SK-N-SH (cell line): Measurements from ENCODE around the gene LPP. TPM values are rescaled to one million over a fixed set of nuclear protein-coding genes. Genes with fewer than 3 reads are reported as not detected.

Source experiments
- CTCF ChIA-PET: fragments of 300-600, 350-600 bp; formaldehyde crosslinking; extraction: SDS; loops from one replicate; lab custom pipeline; 2021; lab: Yijun Ruan, JAX
- POLR2A ChIA-PET: fragments of 350-600 bp; sonication (Branson Sonifier 250); formaldehyde crosslinking; extraction: SDS; loops from one replicate; lab custom pipeline; 2020; ENCODE audit warnings: antibody characterized with exemption, inconsistent platforms; lab: Yijun Ruan, JAX
- DNase-seq: peaks from one replicate; pipeline ENCODE4 v3.0.0; 2012
- H2AFZ ChIP-seq: fragments of 200-600 bp; sonication (generic); 2 replicates; pipeline ENCODE4 v1.8.1; 2016; ENCODE audit warnings: antibody characterized with exemption, mild to moderate bottlenecking, low read depth
- H3F3A ChIP-seq: fragments of 200-600 bp; sonication (generic); replicated peaks from 2 replicates; pipeline ENCODE3; 2016; ENCODE audit warnings: antibody characterized with exemption, mild to moderate bottlenecking; ENCODE audit not compliant: insufficient read depth
- H3K27ac ChIP-seq, 2 experiments: fragments of 200-500 bp in 1 of 2; fragments of 200-600 bp in 1 of 2; sonication (Bioruptor generic) in 1 of 2; sonication (generic), shearing (Covaris generic) in 1 of 2; 2 replicates each; pipeline versions ENCODE4 v1.5.1 to v1.6.1; 2014 to 2016; ENCODE audit warnings: low read depth in 2 of 2, inconsistent platforms in 1 of 2, low read length in 1 of 2, mild to moderate bottlenecking in 1 of 2, mixed read lengths in 1 of 2
- H3K27me3 ChIP-seq: fragments of 200-600 bp; sonication (generic), shearing (Covaris generic); 2 replicates; pipeline ENCODE4 v1.6.1; 2016; ENCODE audit warnings: mixed run types; ENCODE audit not compliant: insufficient read depth
- H3K36me3 ChIP-seq, 2 experiments: fragments of 200-500 bp in 1 of 2; fragments of 200-600 bp in 1 of 2; sonication (Bioruptor generic) in 1 of 2; sonication (generic) in 1 of 2; replicated peaks in 1 of 2; 2 replicates each; pipeline versions ENCODE3 to v1.5.1; 2014 to 2016; ENCODE audit warnings: low read length in 1 of 2, mild to moderate bottlenecking in 1 of 2; ENCODE audit not compliant: insufficient read depth in 2 of 2, control insufficient read depth in 1 of 2
- H3K4me1 ChIP-seq, 2 experiments: fragments of 200-500 bp in 1 of 2; fragments of 200-600 bp in 1 of 2; sonication (Bioruptor generic) in 1 of 2; sonication (generic), shearing (Covaris generic) in 1 of 2; 2 replicates each; pipeline versions ENCODE4 v1.5.1 to v1.6.1; 2014 to 2016; ENCODE audit warnings: low read depth in 1 of 2, low read length in 1 of 2, mixed run types in 1 of 2; ENCODE audit not compliant: insufficient read depth in 2 of 2, control insufficient read depth in 1 of 2
- H3K4me2 ChIP-seq: fragments of 200-600 bp; sonication (generic), shearing (Covaris generic); 2 replicates; pipeline ENCODE4 v1.6.1; 2017; ENCODE audit warnings: mixed run types
- H3K4me3 ChIP-seq, 2 experiments: fragments of 200-500 bp in 1 of 2; fragments of 200-600 bp in 1 of 2; sonication (Bioruptor generic) in 1 of 2; sonication (generic), shearing (Covaris generic) in 1 of 2; 2 replicates each; pipeline versions ENCODE4 v1.5.1 to v1.8.1; 2014 to 2016; ENCODE audit warnings: low read depth in 2 of 2, inconsistent platforms in 1 of 2, low read length in 1 of 2, mild to moderate bottlenecking in 1 of 2, mixed read lengths in 1 of 2, moderate library complexity in 1 of 2
- H3K79me2 ChIP-seq: fragments of 200-600 bp; sonication (generic); 2 replicates; pipeline ENCODE4 v1.8.1; 2017; ENCODE audit warnings: mild to moderate bottlenecking; ENCODE audit not compliant: insufficient read depth
- H3K9ac ChIP-seq: fragments of 200-600 bp; sonication (generic); 2 replicates; pipeline ENCODE4 v1.6.1; 2017; ENCODE audit warnings: mixed run types
- H3K9me2 ChIP-seq: fragments of 200-600 bp; sonication (generic); 2 replicates; pipeline ENCODE4 v1.6.1; 2017; ENCODE audit warnings: mixed run types
- H3K9me3 ChIP-seq: fragments of 200-600 bp; sonication (generic); 2 replicates; pipeline ENCODE4 v1.6.1; 2017; ENCODE audit warnings: mixed run types, mild to moderate bottlenecking, moderate library complexity
- H4K20me1 ChIP-seq: fragments of 200-600 bp; sonication (generic); 2 replicates; pipeline ENCODE4 v1.6.1; 2017; ENCODE audit warnings: mild to moderate bottlenecking, mixed run types; ENCODE audit not compliant: insufficient read depth
- EP300 ChIP-seq, 2 experiments: IDR thresholded peaks; 2 replicates each; pipeline versions ENCODE4 v1.4.0 to v1.6.1; 2012; ENCODE audit warnings: borderline replicate concordance in 1 of 2, low read depth in 1 of 2, low read length in 1 of 2
- FOSL2 ChIP-seq: IDR thresholded peaks from 2 replicates; pipeline ENCODE4 v1.4.0; 2012; ENCODE audit warnings: low read depth, mild to moderate bottlenecking, moderate library complexity, borderline replicate concordance
- FOXJ3 ChIP-seq: sonication (generic); formaldehyde crosslinking; IDR thresholded peaks from 2 replicates; pipeline ENCODE4 v1.5.1; 2020; ENCODE audit warnings: mild to moderate bottlenecking, missing genetic modification reagents
- GABPA ChIP-seq: IDR thresholded peaks from 2 replicates; pipeline ENCODE4 v1.4.0; 2012; ENCODE audit warnings: low read depth, mild to moderate bottlenecking
- NFIC ChIP-seq: IDR thresholded peaks from 2 replicates; pipeline ENCODE4 v1.4.0; 2012; ENCODE audit warnings: borderline replicate concordance
- PBX3 ChIP-seq: IDR thresholded peaks from 2 replicates; pipeline ENCODE4; 2012
- RCOR1 ChIP-seq: fragments of 150-350 bp; IDR thresholded peaks from 2 replicates; pipeline ENCODE4 v1.6.1; 2017; ENCODE audit warnings: antibody characterized with exemption, low read length
- RXRA ChIP-seq: IDR thresholded peaks from 2 replicates; pipeline ENCODE4 v1.4.0; 2012; ENCODE audit warnings: low read depth, mild to moderate bottlenecking, borderline replicate concordance
- TCF12 ChIP-seq: IDR thresholded peaks from 2 replicates; pipeline ENCODE4 v1.4.0; 2012
- TEAD4 ChIP-seq: IDR thresholded peaks from 2 replicates; pipeline ENCODE4 v1.4.0; 2012; ENCODE audit warnings: mild to moderate bottlenecking, borderline replicate concordance; ENCODE audit not compliant: insufficient read depth
- USF1 ChIP-seq: IDR thresholded peaks from 2 replicates; pipeline ENCODE4 v1.4.0; 2012; ENCODE audit warnings: low read depth, borderline replicate concordance
- YY1 ChIP-seq: IDR thresholded peaks from 2 replicates; pipeline ENCODE4 v1.4.0; 2012; ENCODE audit warnings: low read depth, mild to moderate bottlenecking
- WGBS: methylation state at CpG from one replicate; pipeline ENCODE4 v1.1.6; 2017; ENCODE audit warnings: low lambda C conversion rate; 5-methylcytosine and 5-hydroxymethylcytosine counted together
- polyA plus RNA-seq, 3 experiments: library from polyadenylated mRNA; depleted of rRNA; stranded (reverse); fragments of >200 nt; gene quantifications; 2 replicates each; pipeline ENCODE4 v1.2.3, GENCODE V29; 2012

The LPP gene
- polyA plus RNA-seq, 1 of the 3 experiments (the other 2 are of a cell fraction), result 6.6 TPM

- Histone ChIP-seq H3K4me2 (no peak overlapping the region), H4K20me1 (peaks cover 5% of the 10 kb centered on the region; the same call in 1 of the 2 replicates), H3K27me3 (no peaks in the 10 kb centered on the region), H3K9ac (no peak overlapping the region), H2AFZ (no peak overlapping the region), H3K36me3 (peaks cover 0 to 5% of the 10 kb centered on the region in 2 experiments), H3K4me3 (no peak overlapping the region), H3K4me1 (peaks cover 0 to 19% of the 10 kb centered on the region in 2 experiments; a peak in 2 of 4 replicates), H3K27ac (no peak overlapping the region), H3F3A (peaks cover 13% of the 10 kb centered on the region), H3K9me2 (no peaks in the 10 kb centered on the region), H3K79me2 (peaks cover 85% of the 10 kb centered on the region), H3K9me3 (no peaks in the 10 kb centered on the region)
- TF ChIP-seq FOSL2 (no peak), YY1 (no peak), PBX3 (no peak), NFIC (no peak), EP300 (IDR thresholded peaks at IDR 0.05; ENCODE audit: borderline replicate concordance in 1 of 2, low read depth in 1 of 2, low read length in 1 of 2) (no peak)
- 77% methylated on average over 2 of the region's 2 CpGs for WGBS
- ChIA-PET CTCF (interaction anchor here (1.2 kb wide), 1 partner anchor 610 kb away, joined by 3 read pairs; no protein-coding TSS in a partner anchor), POLR2A (no interaction called here)
- no peak for DNase-seq
Observed at GRCh38 chr3:188350961-188351360, 197.0 kb downstream of the LPP start.

- Histone ChIP-seq H3K9me2 (no peaks in the 10 kb centered on the region), H3K4me1 (peaks cover 0 to 19% of the 10 kb centered on the region in 2 experiments; a peak in 2 of 4 replicates), H3K9ac (no peak overlapping the region), H3K27me3 (no peaks in the 10 kb centered on the region), H3F3A (peaks cover 13% of the 10 kb centered on the region), H3K79me2 (peaks cover 81% of the 10 kb centered on the region), H3K9me3 (no peaks in the 10 kb centered on the region), H3K4me2 (no peak overlapping the region), H4K20me1 (peaks cover 5% of the 10 kb centered on the region; the same call in 1 of the 2 replicates), H3K27ac (no peak overlapping the region), H3K4me3 (no peak overlapping the region), H2AFZ (no peak overlapping the region), H3K36me3 (peaks cover 0 to 8% of the 10 kb centered on the region in 2 experiments)
- TF ChIP-seq TCF12, result no peak
- no peak for TF ChIP-seq PBX3
- TF ChIP-seq RCOR1, result no peak
- no peak for TF ChIP-seq USF1
- no peak for TF ChIP-seq FOXJ3 (CRISPR knock-in tag)
- no peak for TF ChIP-seq RXRA
- TF ChIP-seq TEAD4, result no peak
- no peak for TF ChIP-seq GABPA
- no peak for DNase-seq
- 66% methylated on average over 7 of the region's 7 CpGs for WGBS
- ChIA-PET POLR2A (no interaction called here), CTCF (interaction anchor here (1.2 kb wide), 1 partner anchor 611 kb away, joined by 3 read pairs; no protein-coding TSS in a partner anchor)
Observed at GRCh38 chr3:188351648-188352047, 197.7 kb downstream of the LPP start.
